CD14-positive monocyte (primary cell): ENCODE measurements around the gene PTPN14. TPM values are rescaled to one million over a fixed set of nuclear protein-coding genes. Genes with fewer than 3 reads are reported as not detected.

ENCODE experiments used
- DNase-seq, 3 donors: peaks; one replicate each; pipeline ENCODE4 v3.0.0-alpha.2; 2011 to 2022
- H2AFZ ChIP-seq: 2 replicates; pipeline ENCODE4 v1.6.0; 2012; ENCODE audit warnings: mild to moderate bottlenecking, low read depth, low read length, inconsistent platforms; ENCODE audit not compliant: insufficient read depth, poor library complexity, severe bottlenecking
- H3K27ac ChIP-seq, 2 donors: 1 replicate in 1 of 2; 2 replicates in 1 of 2; pipeline ENCODE4 v1.5.1; 2012 to 2013; ENCODE audit warnings: low read length in 2 of 2, control low read depth in 1 of 2, inconsistent platforms in 1 of 2, low read depth in 1 of 2, mild to moderate bottlenecking in 1 of 2
- H3K27me3 ChIP-seq, 2 donors: one replicate each; pipeline versions ENCODE4 v1.6.0 to v1.6.1; 2011 to 2013; ENCODE audit warnings: low read length in 2 of 2; ENCODE audit not compliant: control insufficient read depth in 2 of 2, insufficient read depth in 2 of 2
- H3K36me3 ChIP-seq, 2 donors: replicated peaks in 1 of 2; 1 replicate in 1 of 2; 2 replicates in 1 of 2; pipeline versions ENCODE4 v1.5.1 to v1.6.1; 2012 to 2013; ENCODE audit warnings: low read length in 2 of 2, control low read depth in 1 of 2, inconsistent platforms in 1 of 2, mild to moderate bottlenecking in 1 of 2; ENCODE audit not compliant: insufficient read depth in 2 of 2, control insufficient read depth in 1 of 2
- H3K4me1 ChIP-seq, 2 donors: 1 replicate in 1 of 2; 2 replicates in 1 of 2; pipeline versions ENCODE4 v1.5.1 to v1.6.1; 2012 to 2013; ENCODE audit warnings: low read length in 2 of 2, control low read depth in 1 of 2, inconsistent platforms in 1 of 2, mild to moderate bottlenecking in 1 of 2, moderate library complexity in 1 of 2; ENCODE audit not compliant: insufficient read depth in 2 of 2, control insufficient read depth in 1 of 2
- H3K4me2 ChIP-seq: replicated peaks from 2 replicates; pipeline ENCODE3; 2012; ENCODE audit warnings: low read length, moderate library complexity, mild to moderate bottlenecking; ENCODE audit not compliant: poor library complexity, severe bottlenecking; ENCODE audit errors: extremely low read depth
- H3K4me3 ChIP-seq, 3 experiments: fragments of 200-600 bp in 1 of 3; sonication (generic) in 1 of 3; replicated peaks in 1 of 3; 1 replicate in 2 of 3; 2 replicates in 1 of 3; pipeline ENCODE4 v1.5.1; 2011 to 2013; ENCODE audit warnings: low read length in 3 of 3, mild to moderate bottlenecking in 3 of 3, control low read depth in 2 of 3, low read depth in 2 of 3, inconsistent platforms in 1 of 3, moderate library complexity in 1 of 3
- H3K79me2 ChIP-seq: 2 replicates; pipeline ENCODE4 v1.6.0; 2012; ENCODE audit warnings: mild to moderate bottlenecking, control low read depth, inconsistent platforms, low read length, moderate library complexity; ENCODE audit not compliant: insufficient read depth
- H3K9ac ChIP-seq: 2 replicates; pipeline ENCODE4 v1.6.0; 2017; ENCODE audit warnings: low read length, mild to moderate bottlenecking; ENCODE audit not compliant: insufficient read depth, poor library complexity, severe bottlenecking
- H3K9me3 ChIP-seq, 2 donors: replicated peaks in 1 of 2; 1 replicate in 1 of 2; 2 replicates in 1 of 2; pipeline versions ENCODE4 v1.5.1 to v1.6.1; 2012 to 2013; ENCODE audit warnings: low read length in 2 of 2, control low read depth in 1 of 2; ENCODE audit not compliant: control insufficient read depth in 1 of 2, insufficient read depth in 1 of 2
- H4K20me1 ChIP-seq: 2 replicates; pipeline ENCODE4 v1.6.0; 2012; ENCODE audit warnings: mild to moderate bottlenecking, low read length, control low read depth, moderate library complexity; ENCODE audit not compliant: insufficient read depth
- H3K27ac Mint-ChIP-seq, 7 donors: one replicate each; pipeline ENCODE4 v1.8.0; 2020; ENCODE audit warnings: mild to moderate bottlenecking in 7 of 7, mixed read lengths in 7 of 7, moderate library complexity in 6 of 7, inconsistent platforms in 2 of 7
- H3K27me3 Mint-ChIP-seq, 3 donors: one replicate each; pipeline ENCODE4 v1.8.0; 2021 to 2022; ENCODE audit warnings: low read depth in 3 of 3, mild to moderate bottlenecking in 3 of 3, mixed read lengths in 3 of 3, moderate library complexity in 3 of 3, inconsistent platforms in 1 of 3
- H3K36me3 Mint-ChIP-seq, 2 donors: one replicate each; pipeline ENCODE4 v1.8.0; 2020; ENCODE audit warnings: mixed read lengths in 2 of 2, inconsistent platforms in 1 of 2, mild to moderate bottlenecking in 1 of 2
- H3K4me1 Mint-ChIP-seq: one replicate; pipeline ENCODE4 v1.8.0; 2020; ENCODE audit warnings: mild to moderate bottlenecking, mixed read lengths
- H3K4me3 Mint-ChIP-seq, 2 donors: one replicate each; pipeline ENCODE4 v1.8.0; 2020; ENCODE audit warnings: mild to moderate bottlenecking in 2 of 2, mixed read lengths in 2 of 2, moderate library complexity in 1 of 2
- H3K9me3 Mint-ChIP-seq, 7 donors: one replicate each; pipeline ENCODE4 v1.8.0; 2020 to 2022; ENCODE audit warnings: mixed read lengths in 7 of 7, mild to moderate bottlenecking in 6 of 7, moderate library complexity in 6 of 7, inconsistent platforms in 2 of 7
- WGBS: methylation state at CpG from one replicate; pipeline ENCODE4 v1.1.5; 2013; ENCODE audit warnings: missing lambda C conversion rate; ENCODE audit not compliant: insufficient coverage; 5-methylcytosine and 5-hydroxymethylcytosine counted together
- intact Hi-C, 2 donors: fragments of 100-400 bp; cut with micrococcal nuclease; formaldehyde crosslinking; loops; one replicate each; pipeline versions ENCODE4 v1.15.0 to v1.15.1; 2023
- polyA plus RNA-seq, 3 donors: library from polyadenylated mRNA; depleted of rRNA in 1 of 3; unstranded in 2 of 3; stranded (reverse) in 1 of 3; fragments of 300-500 nt in 2 of 3; fragments of >200 nt in 1 of 3; fragmentation: Illumina TruSeq in 2 of 3; gene quantifications; 1 replicate in 2 of 3; 2 replicates in 1 of 3; pipeline ENCODE4 v1.2.3, GENCODE V29; 2012 to 2021
- TF ChIP-seq, protein P1 (sequence below): fragments of 200-600 bp; IDR thresholded peaks from one replicate; pipeline ENCODE4 v1.8.0; 2022; ENCODE audit warnings: antibody characterized with exemption, mild to moderate bottlenecking

PTPN14 gene
- polyA plus RNA-seq, 3 donors: 0.01 TPM; not detected in 1

GRCh38 chr1:214328770-214329469 is 222.5 kb downstream of the PTPN14 start:
- Histone ChIP-seq H3K79me2 (no peaks in the 10 kb centered on the region), H2AFZ (no peak overlapping the region), H3K27me3 (no peaks in the 10 kb centered on the region), H3K4me2 (no peak overlapping the region), H3K9ac (no peak overlapping the region), H3K27ac (no peak overlapping the region), H3K4me1 (no peaks in the 10 kb centered on the region), H4K20me1 (no peaks in the 10 kb centered on the region), H3K4me3 (no peak overlapping the region), H3K36me3 (peaks cover 16 to 29% of the 10 kb centered on the region in 2 donors), H3K9me3 (no peaks in the 10 kb centered on the region)
- intact Hi-C loops: loop anchor here (1.0 to 5.0 kb wide), 3 partner anchors 67 to 1082 kb away; no protein-coding TSS in a partner anchor
- H3K9me3 Mint-ChIP-seq: no peaks in the 10 kb centered on the region
- no peak overlapping the region for H3K4me3 Mint-ChIP-seq
- H3K4me1 Mint-ChIP-seq: peaks cover 2% of the 10 kb centered on the region
- 70% methylated on average over 7 of the region's 11 CpGs for WGBS
- peaks cover 0 to 3% (median 0%) of the 10 kb centered on the region in 3 donors for H3K27me3 Mint-ChIP-seq
- TF ChIP-seq, protein P1, sequence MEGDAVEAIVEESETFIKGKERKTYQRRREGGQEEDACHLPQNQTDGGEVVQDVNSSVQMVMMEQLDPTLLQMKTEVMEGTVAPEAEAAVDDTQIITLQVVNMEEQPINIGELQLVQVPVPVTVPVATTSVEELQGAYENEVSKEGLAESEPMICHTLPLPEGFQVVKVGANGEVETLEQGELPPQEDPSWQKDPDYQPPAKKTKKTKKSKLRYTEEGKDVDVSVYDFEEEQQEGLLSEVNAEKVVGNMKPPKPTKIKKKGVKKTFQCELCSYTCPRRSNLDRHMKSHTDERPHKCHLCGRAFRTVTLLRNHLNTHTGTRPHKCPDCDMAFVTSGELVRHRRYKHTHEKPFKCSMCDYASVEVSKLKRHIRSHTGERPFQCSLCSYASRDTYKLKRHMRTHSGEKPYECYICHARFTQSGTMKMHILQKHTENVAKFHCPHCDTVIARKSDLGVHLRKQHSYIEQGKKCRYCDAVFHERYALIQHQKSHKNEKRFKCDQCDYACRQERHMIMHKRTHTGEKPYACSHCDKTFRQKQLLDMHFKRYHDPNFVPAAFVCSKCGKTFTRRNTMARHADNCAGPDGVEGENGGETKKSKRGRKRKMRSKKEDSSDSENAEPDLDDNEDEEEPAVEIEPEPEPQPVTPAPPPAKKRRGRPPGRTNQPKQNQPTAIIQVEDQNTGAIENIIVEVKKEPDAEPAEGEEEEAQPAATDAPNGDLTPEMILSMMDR: peak; percentile 91
- H3K27ac Mint-ChIP-seq: no peak overlapping the region
- H3K36me3 Mint-ChIP-seq: peaks cover 47 to 57% of the 10 kb centered on the region in 2 donors
- DNase-seq: peak; percentile 52 to 71 (median 62)

DNA sequence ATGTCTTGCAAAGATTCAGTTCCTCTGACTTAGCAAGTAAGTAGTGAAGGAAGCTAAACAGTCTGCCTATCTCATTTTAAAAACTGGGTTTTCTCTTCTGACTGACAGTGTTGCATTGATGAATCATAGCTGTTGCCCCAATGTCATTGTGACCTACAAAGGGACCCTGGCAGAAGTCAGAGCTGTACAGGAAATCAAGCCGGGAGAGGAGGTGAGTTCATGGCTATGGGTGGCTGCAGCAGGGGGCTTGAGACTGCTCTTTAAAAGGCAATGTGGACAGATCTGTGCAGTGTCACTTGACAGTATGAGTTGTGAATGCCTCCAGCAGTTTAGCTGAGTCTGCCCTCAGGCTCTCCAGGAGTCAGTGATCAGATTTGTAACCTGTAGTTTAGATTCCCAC is 223.9 kb downstream of the PTPN14 start:
- Histone ChIP-seq H3K4me1 (no peaks in the 10 kb centered on the region), H3K79me2 (no peaks in the 10 kb centered on the region), H3K4me3 (no peak overlapping the region), H3K9me3 (no peaks in the 10 kb centered on the region), H2AFZ (no peak overlapping the region), H3K27ac (no peak overlapping the region), H3K27me3 (no peaks in the 10 kb centered on the region), H4K20me1 (no peaks in the 10 kb centered on the region), H3K9ac (no peak overlapping the region), H3K36me3 (peaks cover 19 to 28% of the 10 kb centered on the region in 2 donors), H3K4me2 (no peak overlapping the region)
- no peak for DNase-seq
- Mint-ChIP-seq H3K4me1 (peaks cover 2% of the 10 kb centered on the region), H3K27me3 (peaks cover 0 to 3% (median 0%) of the 10 kb centered on the region in 3 donors), H3K27ac (peak overlapping the region in 1 of 7 donors; percentile 49), H3K36me3 (peaks cover 47 to 57% of the 10 kb centered on the region in 2 donors), H3K9me3 (no peaks in the 10 kb centered on the region), H3K4me3 (no peak overlapping the region)
- 22% methylated on average over 1 of the region's 1 CpG for WGBS
- intact Hi-C loops: loop anchor here (5.0 kb wide), 2 partner anchors 65 to 1080 kb away; no protein-coding TSS in a partner anchor
- TF ChIP-seq, protein P1: no peak
